Activated CD4-positive, alpha-beta T cell treated with anti-CD3 and anti-CD28 coated beads, Interleukin-2, amount 50 U/mL, for 1 hour (primary cell): ENCODE data around the gene BRSK1.
"Not testable (repeated sequence)": the region's sequence is repeated elsewhere in the genome, so short reads cannot be mapped to it uniquely, and the experiment has no call there.

Experiments
- DNase-seq: peaks from one replicate; pipeline ENCODE4 v3.0.0-alpha.2; 2020

BRSK1 gene

DNA sequence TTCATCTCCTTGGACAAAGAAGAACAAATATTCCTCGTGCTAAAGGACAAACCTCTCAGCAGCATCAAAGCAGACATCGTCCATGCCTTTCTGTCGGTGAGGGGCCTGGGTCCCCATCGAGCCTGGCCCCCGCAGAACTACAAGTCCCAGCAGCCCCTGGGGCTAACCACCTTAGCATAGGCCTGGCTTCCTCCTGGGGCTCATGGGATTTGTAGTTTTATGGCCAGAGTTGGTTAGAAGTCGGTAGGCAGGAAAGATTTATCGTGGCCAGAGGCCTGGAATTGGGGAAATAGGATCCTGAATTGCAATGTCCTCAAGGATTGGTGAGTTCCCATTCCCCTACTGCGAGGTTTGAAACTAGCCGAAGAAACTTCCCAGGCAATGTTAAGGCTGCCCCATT, 21.7 kb downstream of the BRSK1 start:
- DNase-seq: peak; percentile 57

DNA sequence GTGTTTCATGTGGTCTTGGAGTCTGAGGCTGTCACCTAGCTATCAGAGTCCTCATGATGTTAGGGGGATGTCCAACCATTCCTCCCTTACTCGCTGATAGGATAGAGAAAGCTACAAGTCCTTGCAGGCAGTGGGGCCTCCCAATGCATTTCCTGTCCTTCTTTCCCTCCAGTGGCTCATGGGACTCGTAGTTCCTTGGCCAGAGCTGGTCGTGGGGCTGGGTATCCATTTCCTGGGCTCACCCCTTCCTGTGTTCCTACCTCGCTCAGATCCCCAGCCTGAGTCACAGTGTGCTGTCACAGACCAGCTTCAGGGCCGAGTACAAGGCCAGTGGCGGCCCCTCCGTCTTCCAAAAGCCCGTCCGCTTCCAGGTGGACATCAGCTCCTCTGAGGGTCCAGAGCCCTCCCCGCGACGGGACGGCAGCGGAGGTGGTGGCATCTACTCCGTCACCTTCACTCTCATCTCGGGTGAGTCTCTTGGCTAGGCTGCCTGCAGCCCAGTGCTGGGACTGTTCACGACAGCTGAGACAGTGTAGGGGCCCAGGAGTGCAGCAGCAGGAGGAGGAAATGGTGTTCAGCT, 22.3 kb downstream of the BRSK1 start:
- no peak for DNase-seq

DNA sequence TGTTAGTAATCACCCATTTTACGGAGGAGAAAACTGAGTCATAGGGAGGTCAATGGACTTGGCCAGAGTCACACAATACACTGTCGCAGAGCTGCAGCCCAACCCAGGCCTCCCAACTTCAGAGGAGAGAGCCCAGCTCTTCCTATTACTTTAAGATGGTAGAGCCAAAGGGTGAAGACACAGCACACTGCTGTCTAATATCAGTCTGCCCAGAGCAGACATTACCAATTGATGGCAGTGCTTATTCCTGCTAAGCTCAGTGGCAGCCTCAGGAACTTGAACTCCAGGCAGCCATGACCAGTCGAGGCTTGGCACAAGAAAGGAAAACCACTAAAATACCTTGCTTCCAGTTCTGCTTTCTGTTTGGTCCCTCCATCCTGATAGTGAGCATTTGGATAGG, 22.9 kb downstream of the BRSK1 start:
- DNase-seq: no peak

DNA sequence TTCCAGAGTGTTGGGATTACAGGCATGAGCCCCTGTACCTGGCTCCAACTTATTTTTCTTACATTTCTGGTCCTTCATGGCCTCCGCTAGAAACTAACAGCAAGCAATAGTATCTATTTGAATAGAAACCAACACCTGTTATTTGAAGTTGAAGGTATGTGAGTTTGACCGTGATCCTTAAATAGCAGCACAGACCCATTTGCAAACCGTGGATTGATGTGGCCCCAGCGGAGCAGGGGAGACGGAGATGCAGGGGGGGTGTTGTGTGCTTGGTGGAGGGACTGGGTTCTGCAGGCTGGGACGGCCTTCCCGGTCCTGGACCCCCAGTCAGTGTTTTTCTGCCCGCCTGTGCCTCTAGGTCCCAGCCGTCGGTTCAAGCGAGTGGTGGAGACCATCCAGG, 24.5 kb downstream of the BRSK1 start:
- DNase-seq: no peak

DNA sequence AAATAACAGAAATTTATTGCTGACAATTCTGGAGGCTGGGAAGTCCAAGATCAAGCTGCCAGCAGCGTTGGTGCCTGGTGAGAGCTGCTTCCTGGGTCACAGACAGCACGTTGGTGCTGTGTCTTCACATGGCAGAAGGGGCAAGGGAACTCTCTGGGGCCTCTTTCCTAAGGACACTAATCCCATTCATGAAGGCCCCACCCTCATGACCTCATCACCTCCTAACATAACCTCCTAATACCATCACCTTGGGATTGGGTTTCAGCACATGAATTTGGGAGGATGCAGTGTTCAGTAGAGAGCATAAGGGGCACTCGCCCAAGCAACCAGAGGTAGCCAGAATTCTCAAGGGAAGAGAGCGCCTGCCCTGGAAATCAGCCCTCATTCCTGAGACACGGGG, 25.7 kb downstream of the BRSK1 start:
- DNase-seq: no peak

DNA sequence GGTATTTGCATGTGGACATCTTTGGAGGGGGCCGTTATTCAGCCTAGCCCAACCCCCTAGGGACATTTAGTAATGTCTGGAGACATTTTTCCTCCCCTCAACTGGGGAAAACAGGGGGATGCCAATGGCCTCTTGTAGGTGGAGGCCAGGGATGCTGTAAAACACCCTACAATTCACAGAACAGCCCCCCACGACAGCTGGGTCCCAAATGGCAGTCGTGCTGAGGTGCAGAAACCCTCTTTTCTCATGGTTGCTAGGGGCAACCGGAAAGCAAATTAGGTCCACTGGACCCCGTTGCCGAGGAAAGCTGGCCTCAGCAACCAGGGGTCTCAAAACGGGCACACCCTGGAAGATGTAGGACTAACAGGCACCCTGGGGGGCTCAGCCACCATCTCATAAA, 26.7 kb downstream of the BRSK1 start:
- DNase-seq: no peak

DNA sequence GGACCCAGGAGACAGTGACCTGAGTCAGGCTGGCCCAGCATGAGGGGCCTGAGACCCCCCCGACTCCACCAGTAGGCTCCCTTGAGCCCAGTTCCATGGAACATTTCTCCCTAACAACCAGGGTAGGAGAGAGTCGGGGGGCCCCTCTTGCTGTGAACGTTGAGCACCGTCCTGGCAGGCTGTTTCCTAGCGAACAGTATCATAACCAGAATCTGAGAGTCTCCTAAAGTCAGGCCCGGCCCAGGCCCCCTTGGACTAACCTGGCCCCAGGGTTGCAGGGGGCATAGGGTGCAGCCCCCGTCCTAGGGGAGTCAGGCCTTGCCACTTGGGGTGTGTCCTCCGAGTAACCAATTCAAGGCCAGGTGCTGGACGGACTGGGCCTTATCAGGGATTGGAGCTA, 27.6 kb downstream of the BRSK1 start:
- DNase-seq: no peak

DNA sequence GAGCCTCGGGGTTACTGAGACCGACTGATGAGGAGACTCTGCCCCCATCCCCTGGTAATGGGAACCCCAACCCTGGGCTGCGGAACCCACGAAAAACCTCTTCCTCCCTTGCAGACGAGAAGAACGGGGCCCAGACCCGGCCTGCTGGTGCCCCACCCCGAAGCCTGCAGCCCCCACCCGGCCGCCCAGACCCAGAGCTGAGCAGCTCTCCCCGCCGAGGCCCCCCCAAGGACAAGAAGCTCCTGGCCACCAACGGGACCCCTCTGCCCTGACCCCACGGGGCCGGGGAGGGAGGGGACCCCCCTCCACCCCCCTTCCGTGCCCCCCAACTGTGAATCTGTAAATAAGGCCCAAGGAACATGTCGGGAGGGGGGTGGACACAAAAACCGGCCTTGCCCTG, 28.0 kb downstream of the BRSK1 start:
- no peak for DNase-seq

DNA sequence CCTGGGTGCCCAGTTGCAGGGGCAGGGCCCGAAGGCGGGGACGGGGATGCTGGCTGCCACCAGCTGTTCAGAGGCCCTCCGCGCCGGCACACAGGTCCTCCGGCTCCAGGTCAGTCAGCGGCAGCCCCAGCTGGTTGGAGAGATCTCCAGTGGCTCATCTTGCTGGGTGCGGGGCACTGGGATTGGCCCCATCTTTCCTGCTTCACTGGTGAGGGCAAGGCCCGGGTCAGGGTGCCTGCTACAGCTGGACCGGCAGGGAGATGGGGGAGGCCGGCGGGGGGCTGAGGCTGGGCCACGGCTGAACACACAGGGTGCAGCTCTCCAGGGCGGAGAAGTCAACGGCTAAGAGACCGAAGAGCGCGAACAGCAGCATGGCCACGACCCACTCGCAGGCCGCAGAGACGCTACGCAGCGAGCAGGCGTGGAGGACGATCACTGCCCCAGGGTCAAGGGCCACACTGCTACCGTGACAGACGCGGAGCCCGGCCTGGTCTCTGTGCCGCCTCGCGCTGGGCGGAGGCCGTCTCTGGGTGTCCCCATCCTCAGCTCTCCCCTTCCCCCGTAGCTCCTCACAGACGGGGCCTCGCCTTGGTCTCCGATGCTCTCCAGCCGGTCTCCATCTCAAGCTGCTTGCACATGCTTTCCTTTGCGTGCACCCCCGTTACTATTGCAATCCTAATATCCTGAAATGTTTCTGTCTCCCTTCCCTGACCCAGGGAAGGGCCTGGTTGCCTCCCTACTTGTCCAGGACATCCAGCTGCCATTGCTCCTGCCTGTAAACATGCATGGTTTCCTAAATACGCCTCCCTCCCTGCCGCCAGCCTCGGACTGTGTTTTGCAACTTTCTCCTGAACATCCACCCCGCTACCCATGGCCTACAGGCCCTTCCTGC, 29.1 kb downstream of the BRSK1 start:
- DNase-seq: no peak

DNA sequence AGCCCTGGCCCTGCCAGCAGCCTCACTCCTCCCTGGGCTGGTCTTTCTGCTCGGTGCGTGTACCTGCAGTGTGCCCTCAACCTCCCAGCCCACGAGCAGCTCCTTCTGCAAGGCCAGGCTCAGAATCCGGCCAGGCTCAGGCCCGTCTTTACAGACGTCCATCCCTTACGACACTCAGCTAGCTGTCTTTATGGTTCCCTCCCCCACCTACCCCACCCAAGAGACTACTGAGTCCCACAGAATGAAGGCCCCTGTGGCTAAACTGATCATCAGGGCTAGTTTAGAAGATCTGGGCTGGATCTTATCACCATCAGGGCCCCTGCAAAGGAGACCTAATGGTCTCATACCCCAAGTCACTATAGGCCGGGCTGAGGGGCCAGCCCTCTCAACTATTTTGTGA, 30.6 kb downstream of the BRSK1 start:
- no peak for DNase-seq

DNA sequence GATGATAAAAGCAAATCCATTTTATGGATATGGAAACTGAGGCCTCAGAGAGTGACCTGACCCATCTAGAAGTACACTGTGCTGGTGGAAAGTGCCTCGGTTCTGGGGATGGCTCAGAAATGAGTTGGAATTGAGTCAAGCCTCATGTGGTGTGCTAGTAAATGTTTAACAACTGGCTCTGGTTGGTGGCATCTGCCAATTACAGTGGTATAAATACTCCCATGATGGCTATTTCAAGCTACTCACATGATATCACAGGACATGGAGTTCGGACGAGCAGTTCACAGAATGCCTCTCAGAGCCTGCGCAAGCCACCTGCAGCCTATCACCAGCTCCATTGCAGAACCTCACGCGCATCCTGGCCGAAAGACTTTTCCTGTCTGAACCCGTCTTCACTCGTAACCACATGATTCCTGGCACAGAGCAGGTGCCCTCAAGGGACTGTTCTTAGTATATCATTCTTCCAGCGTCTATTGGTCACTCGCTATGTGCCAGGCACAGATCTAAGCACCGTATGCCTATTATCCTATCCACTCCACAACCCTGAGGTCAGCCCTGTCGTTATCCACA, 32.2 kb downstream of the BRSK1 start:
- no peak for DNase-seq

DNA sequence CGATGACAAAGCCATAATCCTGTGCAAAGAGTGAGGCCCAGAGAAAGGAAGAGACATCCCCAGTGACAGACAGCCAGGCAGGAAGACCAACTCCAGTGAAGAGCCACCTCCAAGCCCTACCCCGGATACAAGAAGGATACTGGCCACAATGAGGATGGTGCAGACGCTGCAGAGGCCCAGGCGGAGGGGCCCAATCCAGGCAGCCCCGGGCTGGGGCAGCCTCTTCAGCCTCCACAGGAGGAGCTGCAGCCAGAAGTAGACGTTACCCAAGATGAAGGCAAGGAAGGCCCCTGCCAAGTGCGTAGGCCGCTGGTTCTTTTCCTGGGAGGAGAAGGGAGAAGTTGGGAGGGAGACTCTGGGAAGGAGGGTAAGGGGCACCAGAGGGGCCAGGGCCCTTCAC, 32.8 kb downstream of the BRSK1 start:
- DNase-seq: no peak

DNA sequence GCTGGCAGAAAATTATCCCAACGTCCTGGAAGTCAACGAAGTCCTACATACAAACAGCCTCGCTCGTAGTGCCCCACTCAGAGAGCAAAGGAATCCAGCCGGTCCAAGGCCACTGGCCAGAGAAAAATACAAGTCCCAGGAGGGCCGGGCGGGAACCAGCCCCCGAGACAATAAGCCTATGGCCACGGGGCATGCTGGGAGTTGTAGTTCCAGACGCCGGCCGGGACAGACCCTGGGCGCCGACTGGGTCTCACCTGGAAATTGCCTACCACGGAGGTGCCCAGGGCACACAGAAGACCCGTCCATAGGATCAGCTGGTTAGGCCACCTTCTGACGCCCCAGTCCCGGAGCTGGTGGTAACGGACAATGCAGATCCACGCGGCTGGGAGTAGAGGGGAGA, 36.0 kb downstream of the BRSK1 start:
- no peak for DNase-seq

DNA sequence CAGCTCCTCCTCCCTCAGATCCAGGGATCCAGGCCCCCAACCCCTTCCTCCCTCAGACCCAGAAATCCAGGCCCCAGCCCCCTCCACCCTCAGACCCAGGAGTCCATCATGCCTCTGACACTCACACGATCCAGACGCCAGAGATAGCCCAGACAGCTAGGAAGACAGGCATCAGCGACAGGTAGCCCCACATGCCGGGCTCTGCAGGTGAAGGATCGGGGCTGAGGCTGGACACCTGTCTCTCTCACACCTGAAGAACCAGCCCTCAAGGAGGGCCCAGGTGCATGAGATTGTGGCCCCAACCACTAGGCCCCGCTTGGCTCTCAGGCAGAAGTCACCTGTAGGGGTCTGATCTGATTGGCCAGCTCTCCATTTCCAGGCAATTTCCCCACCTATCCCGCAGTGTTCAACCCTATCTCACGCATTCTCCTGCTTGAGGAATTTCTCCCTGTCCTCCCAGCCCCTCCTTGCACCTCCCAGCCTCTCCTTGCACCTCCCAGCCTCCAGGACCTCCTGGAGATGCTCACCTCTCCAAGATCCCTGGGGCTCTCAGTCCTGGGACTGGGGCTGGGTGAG, 37.1 kb downstream of the BRSK1 start:
- no peak for DNase-seq

DNA sequence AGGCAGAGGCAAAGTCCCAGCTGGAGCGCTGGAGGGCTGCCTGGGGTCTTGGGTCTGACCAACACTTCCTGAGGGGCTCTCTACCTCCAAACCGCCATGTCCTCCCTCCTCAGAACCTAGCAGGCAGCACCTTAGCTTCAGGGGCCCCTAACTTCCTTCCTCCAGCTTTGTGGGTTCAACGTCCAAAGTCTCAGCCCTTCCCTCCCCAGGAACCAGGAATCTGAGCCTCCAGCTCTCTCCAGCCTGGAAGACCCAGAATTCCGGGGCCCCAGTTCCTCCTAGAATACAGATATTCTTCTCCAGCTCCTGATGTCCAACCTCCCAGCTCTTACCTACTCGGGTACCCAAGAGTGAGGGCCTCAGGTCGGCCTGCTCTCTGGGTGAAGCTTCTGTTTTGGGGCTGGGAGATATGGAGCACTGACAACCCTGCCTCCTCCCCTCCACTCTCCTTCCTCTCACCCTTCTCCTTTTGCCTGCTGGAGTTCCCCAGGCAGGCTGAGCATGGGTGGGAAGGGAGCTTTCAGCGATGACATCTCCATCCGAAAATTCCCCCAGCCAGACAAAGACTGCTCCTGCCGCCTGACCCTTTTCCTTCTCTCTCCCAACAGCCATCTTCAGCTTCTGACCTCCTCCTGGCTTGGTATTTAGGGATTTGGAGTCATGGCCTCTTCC, 37.8 kb downstream of the BRSK1 start:
- no peak for DNase-seq

DNA sequence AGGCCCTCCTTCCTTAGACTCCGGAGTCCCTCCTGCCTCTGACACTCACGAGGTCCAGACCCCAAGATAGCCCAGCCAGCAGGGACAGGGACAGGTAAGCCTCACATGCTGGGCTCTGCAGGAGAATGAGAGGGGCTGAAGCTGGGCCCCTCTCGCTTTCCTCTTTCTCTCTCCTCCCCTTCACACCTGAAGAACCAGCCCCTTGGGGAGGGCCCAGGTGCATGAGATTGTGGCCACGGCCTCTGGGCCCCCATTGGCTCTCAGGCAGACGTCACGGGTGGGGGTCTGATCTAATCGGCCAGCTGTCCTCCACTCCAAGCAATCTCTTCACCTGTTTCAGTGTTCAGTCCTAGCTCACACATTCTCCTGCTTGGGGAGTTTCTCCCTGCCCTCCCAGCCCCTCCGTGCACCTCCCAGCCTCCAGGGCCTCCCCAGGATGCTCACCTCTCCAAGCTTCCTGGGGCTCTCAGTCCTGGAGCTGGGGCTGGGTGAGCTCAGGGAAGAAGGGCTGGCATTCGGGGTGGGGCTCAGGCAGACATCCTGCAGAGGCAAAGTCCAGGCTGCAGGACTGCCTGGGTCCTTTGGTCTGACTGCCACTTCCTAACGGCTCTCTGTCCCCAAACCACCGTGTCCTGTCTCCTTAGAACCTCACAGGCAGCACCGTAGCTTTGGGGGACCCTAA, 38.5 kb downstream of the BRSK1 start:
- no peak for DNase-seq

DNA sequence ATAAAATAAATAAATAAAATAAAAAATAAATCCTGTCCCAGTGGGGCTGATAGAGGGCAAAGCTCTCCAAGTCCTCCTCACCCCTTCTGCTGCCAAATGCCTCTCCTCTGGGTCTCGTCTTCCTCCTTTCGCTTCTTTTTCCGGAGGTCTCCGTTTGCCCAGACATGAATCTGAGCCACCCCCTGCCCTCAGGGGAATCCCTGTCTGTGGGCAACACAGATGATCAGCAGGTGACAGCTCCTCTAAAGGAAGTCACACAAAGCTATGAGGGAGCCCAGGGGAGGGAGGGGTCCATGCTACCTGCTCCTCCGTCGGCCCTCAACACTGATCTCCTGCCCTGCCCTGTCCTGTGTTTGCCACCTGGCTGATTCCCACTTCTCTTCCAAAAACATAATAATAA, 40.9 kb downstream of the BRSK1 start:
- DNase-seq: no peak

DNA sequence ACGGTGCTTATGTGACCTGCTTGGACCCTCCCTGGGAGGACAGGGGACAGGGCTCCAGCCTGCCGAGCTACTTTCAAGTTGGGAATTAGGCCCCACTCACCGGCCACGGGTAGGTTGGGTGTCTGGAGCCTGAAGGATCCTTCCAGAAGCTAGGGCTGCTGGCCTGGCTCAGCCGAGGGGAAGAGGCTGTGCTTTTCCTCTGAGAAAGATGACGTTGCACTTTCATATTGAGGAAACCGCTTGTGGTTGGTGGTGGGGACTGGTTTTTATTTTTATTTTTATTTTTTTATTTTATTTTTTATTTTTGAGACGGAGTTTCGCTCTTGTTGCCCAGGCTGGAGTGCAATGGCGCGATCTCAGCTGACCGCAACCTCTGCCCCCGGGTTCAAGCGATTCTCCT, 41.4 kb downstream of the BRSK1 start, which contains the start of gene TMEM150B:
Gene TMEM150B, minus strand, starts transcription at position 170 of the 400 bp plus-strand sequence. CDS start 4,305 bp downstream, outside the sequence.
- no peak for DNase-seq

DNA sequence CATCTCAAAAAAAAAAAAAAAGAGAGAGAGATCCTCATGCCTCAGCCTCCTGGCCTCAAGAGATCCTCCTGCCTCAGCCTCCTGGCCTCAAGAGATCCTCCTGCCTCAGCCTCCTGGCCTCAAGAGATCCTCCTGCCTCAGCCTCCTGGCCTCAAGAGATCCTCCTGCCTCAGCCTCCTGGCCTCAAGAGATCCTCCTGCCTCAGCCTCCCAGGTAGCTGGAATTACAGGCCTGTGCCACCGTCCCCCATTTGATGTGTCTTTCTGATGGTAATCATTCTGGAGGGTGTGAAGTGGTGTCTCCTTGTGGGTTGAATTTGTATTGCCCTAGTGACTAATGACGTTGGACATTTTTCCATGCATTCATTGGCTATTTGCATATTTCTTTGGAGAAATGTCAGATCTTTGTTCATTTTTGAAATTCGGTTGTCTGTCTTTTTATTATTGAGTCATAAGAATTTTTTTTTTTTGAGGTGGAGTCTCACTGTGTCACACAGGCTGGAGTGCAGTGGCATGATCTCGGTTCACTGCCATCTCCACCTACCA, 45.0 kb downstream of the BRSK1 start:
- not testable (repeated sequence) for DNase-seq

DNA sequence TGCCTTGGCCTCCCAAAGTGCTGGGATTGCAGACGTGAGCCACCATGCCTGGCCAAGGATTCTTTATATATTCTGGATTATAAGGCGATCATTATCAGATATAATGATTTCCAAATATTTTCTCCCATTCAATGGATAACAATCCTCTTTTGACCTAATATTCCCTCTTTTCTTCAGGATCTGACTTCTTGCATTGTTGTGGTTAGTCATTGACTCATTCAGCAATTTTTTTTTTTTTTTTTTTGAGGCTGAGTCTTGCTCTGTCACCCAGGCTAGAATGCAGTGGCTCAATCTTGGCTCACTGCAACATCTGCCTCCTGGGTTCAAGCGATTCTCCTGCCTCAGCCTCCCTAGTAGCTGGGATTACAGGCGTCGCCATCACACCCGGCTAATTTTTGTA, 46.0 kb downstream of the BRSK1 start:
- not testable (repeated sequence) for DNase-seq

DNA sequence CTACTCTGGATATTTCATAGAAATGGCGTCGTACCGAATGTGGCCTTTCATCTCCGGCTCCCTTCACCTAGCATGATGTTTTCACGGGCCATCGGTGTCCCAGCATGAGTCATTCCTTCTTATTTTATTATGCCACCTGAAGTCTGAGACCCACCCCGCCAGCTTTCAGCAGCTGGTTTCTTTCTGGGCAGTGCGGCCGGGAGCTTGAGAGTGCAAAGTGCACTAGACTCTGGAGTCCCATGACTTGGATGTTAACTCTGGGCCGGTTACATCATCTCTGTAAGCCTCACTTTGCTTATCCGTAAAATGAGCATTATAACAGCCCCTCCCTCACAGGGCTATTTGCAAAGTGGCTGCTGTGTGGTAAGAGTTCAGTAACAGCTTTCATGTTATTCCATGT, 50.1 kb downstream of the BRSK1 start:
- DNase-seq: no peak

DNA sequence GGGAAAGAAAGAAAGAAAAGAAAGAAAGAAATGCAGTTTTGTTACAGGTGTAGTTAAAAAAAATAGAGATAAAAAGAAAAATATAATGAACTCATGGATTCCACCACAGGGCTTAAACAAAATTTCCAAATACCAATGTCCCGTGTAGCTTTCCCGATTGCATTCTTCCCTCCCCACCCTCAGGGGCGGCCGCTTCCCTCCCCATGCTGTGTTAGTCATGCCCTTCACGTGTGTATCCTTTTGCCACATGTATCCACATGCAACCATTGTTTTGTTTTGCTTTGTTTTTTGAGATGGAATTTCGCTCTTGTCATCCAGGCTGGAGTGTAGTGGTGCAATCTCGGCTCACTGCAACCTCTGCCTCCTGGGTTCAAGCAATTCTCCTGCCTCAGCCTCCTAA, 52.3 kb downstream of the BRSK1 start:
- no peak for DNase-seq
